H9 (cell line): Measurements from ENCODE around the gene RSU1. TPM values are rescaled to one million over a fixed set of nuclear protein-coding genes. Genes with fewer than 3 reads are reported as not detected.

Source experiments
- DNase-seq: peaks from one replicate; pipeline ENCODE4 v3.0.0-alpha.2; 2017
- H2AFZ ChIP-seq: one replicate; pipeline ENCODE4 v1.6.1; 2013; ENCODE audit warnings: mild to moderate bottlenecking, low read length, control low read depth, moderate library complexity
- H2AK5ac ChIP-seq: 2 replicates; pipeline ENCODE4 v1.6.1; 2013; ENCODE audit warnings: low read length, control low read depth, mixed read lengths; ENCODE audit not compliant: insufficient read length
- H2BK120ac ChIP-seq: one replicate; pipeline ENCODE4 v1.6.1; 2013; ENCODE audit warnings: low read depth, mild to moderate bottlenecking, low read length, control low read depth, inconsistent platforms; ENCODE audit not compliant: poor library complexity, severe bottlenecking
- H2BK12ac ChIP-seq: 2 replicates; pipeline ENCODE4 v1.6.1; 2013; ENCODE audit warnings: low read length, control low read depth, mixed read lengths, low read depth; ENCODE audit not compliant: insufficient read length
- H2BK15ac ChIP-seq: 2 replicates; pipeline ENCODE4 v1.6.1; 2013; ENCODE audit warnings: low read depth, low read length, control low read depth
- H2BK20ac ChIP-seq: one replicate; pipeline ENCODE4 v1.6.1; 2013; ENCODE audit warnings: low read depth, mild to moderate bottlenecking, low read length, control low read depth, inconsistent platforms; ENCODE audit not compliant: poor library complexity, severe bottlenecking
- H2BK5ac ChIP-seq: 2 replicates; pipeline ENCODE4 v1.6.1; 2013; ENCODE audit warnings: low read length, control low read depth, mixed read lengths; ENCODE audit not compliant: insufficient read length
- H3K14ac ChIP-seq: 2 replicates; pipeline ENCODE4 v1.6.1; 2013; ENCODE audit warnings: low read length, control low read depth; ENCODE audit not compliant: insufficient read depth
- H3K18ac ChIP-seq: 2 replicates; pipeline ENCODE4 v1.6.1; 2013; ENCODE audit warnings: low read depth, mild to moderate bottlenecking, mixed read lengths, low read length, control low read depth; ENCODE audit not compliant: insufficient read length
- H3K23ac ChIP-seq: 2 replicates; pipeline ENCODE4 v1.6.1; 2013; ENCODE audit warnings: low read length, control low read depth, mixed read lengths, low read depth; ENCODE audit not compliant: insufficient read length
- H3K23me2 ChIP-seq: 2 replicates; pipeline ENCODE4 v1.6.1; 2013; ENCODE audit warnings: low read depth, mild to moderate bottlenecking, mixed read lengths, low read length, control low read depth; ENCODE audit not compliant: insufficient read length, poor library complexity, severe bottlenecking
- H3K27ac ChIP-seq: 2 replicates; pipeline ENCODE4 v1.5.1; 2013; ENCODE audit warnings: low read length, control low read depth, mixed read lengths, low read depth; ENCODE audit not compliant: insufficient read length
- H3K27me3 ChIP-seq: 2 replicates; pipeline ENCODE4 v1.6.1; 2013; ENCODE audit warnings: low read length, control low read depth, inconsistent platforms; ENCODE audit not compliant: insufficient read depth
- H3K4ac ChIP-seq: 2 replicates; pipeline ENCODE4 v1.6.1; 2013; ENCODE audit warnings: low read depth, mild to moderate bottlenecking, control low read depth, inconsistent platforms, low read length, moderate library complexity
- H3K4me1 ChIP-seq: 2 replicates; pipeline ENCODE4 v1.6.1; 2013; ENCODE audit warnings: low read length, control low read depth, inconsistent platforms; ENCODE audit not compliant: insufficient read depth
- H3K4me2 ChIP-seq: 2 replicates; pipeline ENCODE4 v1.6.1; 2013; ENCODE audit warnings: low read length, control low read depth, mixed read lengths; ENCODE audit not compliant: insufficient read length, insufficient read depth
- H3K56ac ChIP-seq: 2 replicates; pipeline ENCODE4 v1.6.1; 2013; ENCODE audit warnings: low read depth, mild to moderate bottlenecking, mixed read lengths, low read length, control low read depth; ENCODE audit not compliant: insufficient read length
- H3K79me1 ChIP-seq: 2 replicates; pipeline ENCODE4 v1.6.1; 2013; ENCODE audit warnings: low read depth, mild to moderate bottlenecking, moderate library complexity, low read length, control low read depth, inconsistent platforms; ENCODE audit not compliant: insufficient read depth, poor library complexity, severe bottlenecking
- H3K79me2 ChIP-seq: 2 replicates; pipeline ENCODE4 v1.6.1; 2013; ENCODE audit warnings: low read length, control low read depth, inconsistent platforms; ENCODE audit not compliant: insufficient read depth
- H3K9ac ChIP-seq: 2 replicates; pipeline ENCODE4 v1.6.1; 2013; ENCODE audit warnings: low read length, control low read depth, mixed read lengths; ENCODE audit not compliant: insufficient read length; ENCODE audit errors: extremely low read depth
- H3K9me3 ChIP-seq: one replicate; pipeline ENCODE4 v1.6.1; 2013; ENCODE audit warnings: low read depth, low read length, inconsistent platforms; ENCODE audit not compliant: control insufficient read depth
- H3T11ph ChIP-seq: one replicate; pipeline ENCODE4 v1.6.1; 2013; ENCODE audit warnings: mild to moderate bottlenecking, low read length, control low read depth, inconsistent platforms
- H4K20me1 ChIP-seq: one replicate; pipeline ENCODE4 v1.6.1; 2013; ENCODE audit not compliant: control insufficient read depth, insufficient read length, insufficient read depth
- H4K5ac ChIP-seq: 2 replicates; pipeline ENCODE4 v1.6.1; 2013; ENCODE audit warnings: low read depth, mild to moderate bottlenecking, mixed read lengths, low read length, control low read depth; ENCODE audit not compliant: insufficient read length
- H4K8ac ChIP-seq: replicated peaks from 2 replicates; pipeline ENCODE4 v1.6.1; 2013; ENCODE audit warnings: low read length, control low read depth, mixed read lengths, low read depth; ENCODE audit not compliant: insufficient read length
- H4K91ac ChIP-seq: 2 replicates; pipeline ENCODE4 v1.6.1; 2013; ENCODE audit warnings: low read depth, mild to moderate bottlenecking, moderate library complexity, mixed read lengths, low read length, control low read depth; ENCODE audit not compliant: insufficient read length
- H3K27ac Mint-ChIP-seq, 3 experiments: 2 replicates in 2 of 3; 3 replicates in 1 of 3; pipeline ENCODE4 v1.8.0; 2020 to 2021; ENCODE audit warnings: mixed read lengths in 3 of 3, mild to moderate bottlenecking in 1 of 3, moderate library complexity in 1 of 3
- H3K27me3 Mint-ChIP-seq: 2 replicates; pipeline ENCODE4 v1.8.0; 2021; ENCODE audit warnings: low read depth, mild to moderate bottlenecking, moderate library complexity, mixed read lengths
- H3K36me3 Mint-ChIP-seq, 3 experiments: 2 replicates in 2 of 3; 3 replicates in 1 of 3; pipeline ENCODE4 v1.8.0; 2020 to 2021; ENCODE audit warnings: low read depth in 3 of 3, mixed read lengths in 3 of 3; ENCODE audit not compliant: insufficient read depth in 1 of 3
- H3K4me1 Mint-ChIP-seq, 2 experiments: 2 replicates each; pipeline ENCODE4 v1.8.0; 2020; ENCODE audit warnings: mixed read lengths in 2 of 2
- H3K4me3 Mint-ChIP-seq, 2 experiments: 2 replicates in 1 of 2; 3 replicates in 1 of 2; pipeline ENCODE4 v1.8.0; 2020 to 2021; ENCODE audit warnings: mild to moderate bottlenecking in 2 of 2, mixed read lengths in 2 of 2, moderate library complexity in 1 of 2
- H3K9me3 Mint-ChIP-seq, 2 experiments: 2 replicates in 1 of 2; 3 replicates in 1 of 2; pipeline ENCODE4 v1.8.0; 2020; ENCODE audit warnings: mild to moderate bottlenecking in 2 of 2, mixed read lengths in 2 of 2, moderate library complexity in 1 of 2
- WGBS: extraction: QIAGEN DNeasy Blood & Tissue Kit; methylation state at CpG from one replicate; pipeline ENCODE4 v1.1.7; 2013; ENCODE audit warnings: missing lambda C conversion rate, low lambda C conversion rate, mixed read lengths; ENCODE audit not compliant: insufficient read length; ENCODE audit errors: extremely low coverage; 5-methylcytosine and 5-hydroxymethylcytosine counted together
- total RNA-seq: library from RNA; stranded (reverse); gene quantifications from 2 replicates; pipeline ENCODE4 v1.2.1, GENCODE V29; 2021
- TF ChIP-seq, protein P1 (sequence below): fragments of 200-600 bp; sonication (generic); conservative IDR thresholded peaks from 3 replicates; pipeline ENCODE4 v1.8.0; 2021; ENCODE audit warnings: antibody characterized with exemption, mild to moderate bottlenecking

RSU1 gene
- total RNA-seq, 1 experiment from 2014 or later = 59.4 TPM

DNA sequence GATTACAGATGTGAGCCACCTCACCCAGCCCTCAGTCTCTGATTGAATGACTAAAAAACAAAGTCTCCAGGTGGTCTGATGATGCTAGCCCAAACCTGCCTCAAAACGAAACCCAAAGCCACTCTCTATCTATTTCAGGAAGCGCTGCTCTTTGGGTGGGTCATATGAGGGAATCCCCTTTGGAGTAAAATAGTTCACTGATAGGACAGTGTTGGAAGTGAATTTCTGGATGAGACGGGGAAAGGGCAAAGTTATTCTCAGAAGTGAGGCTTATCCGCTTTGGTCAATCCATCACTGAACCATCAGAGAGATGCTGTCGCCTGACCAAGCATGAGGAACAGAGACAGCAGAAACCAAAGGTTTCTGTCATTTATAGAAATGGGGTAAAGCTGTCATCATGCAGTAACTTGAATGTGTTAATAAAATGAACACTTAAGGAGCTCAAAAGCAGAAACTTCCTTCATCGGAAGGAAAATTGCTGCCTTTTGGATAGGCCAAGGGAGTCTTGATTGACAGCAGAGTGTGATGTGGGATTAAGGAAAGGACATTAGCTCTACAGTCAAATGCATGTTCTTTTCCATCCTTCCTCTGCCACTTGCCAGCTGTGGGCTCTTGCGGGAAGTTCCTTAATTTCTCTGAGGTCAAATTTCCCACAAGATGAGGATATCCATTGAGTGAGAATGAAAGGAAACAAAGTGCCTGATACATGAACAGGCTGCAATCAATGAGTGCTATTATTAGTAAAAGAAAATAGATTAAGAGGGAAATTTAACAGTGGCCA lies 230.7 kb downstream of the RSU1 start:
- Histone ChIP-seq H3T11ph (no peak overlapping the region), H3K56ac (no peak overlapping the region), H3K9me3 (no peaks in the 10 kb centered on the region), H2BK120ac (no peak overlapping the region), H2BK20ac (no peak overlapping the region), H2BK12ac (no peak overlapping the region), H3K27ac (no peak overlapping the region), H3K9ac (no peak overlapping the region), H2AFZ (no peak overlapping the region), H3K18ac (no peak overlapping the region), H3K4me2 (no peak overlapping the region), H3K27me3 (no peaks in the 10 kb centered on the region), H4K20me1 (no peaks in the 10 kb centered on the region), H2AK5ac (no peak overlapping the region), H3K23ac (no peak overlapping the region), H2BK15ac (no peak overlapping the region), H3K23me2 (no peaks in the 10 kb centered on the region), H4K8ac (no peak overlapping the region), H3K4me1 (no peaks in the 10 kb centered on the region), H4K91ac (no peak overlapping the region), H3K79me2 (no peaks in the 10 kb centered on the region), H3K4ac (no peak overlapping the region), H3K14ac (no peak overlapping the region), H2BK5ac (no peak overlapping the region), H3K79me1 (no peaks in the 10 kb centered on the region), H4K5ac (no peak overlapping the region)
- no peak for DNase-seq
- Mint-ChIP-seq H3K9me3 (no peaks in the 10 kb centered on the region), H3K4me1 (peaks cover 2 to 8% of the 10 kb centered on the region in 2 experiments; a peak in 3 of 4 replicates), H3K4me3 (no peak overlapping the region), H3K27me3 (no peaks in the 10 kb centered on the region), H3K36me3 (no peaks in the 10 kb centered on the region), H3K27ac (no peak overlapping the region)
- WGBS = no CpG with 5 or more reads among the region's 7 CpGs
- TF ChIP-seq, protein P1, sequence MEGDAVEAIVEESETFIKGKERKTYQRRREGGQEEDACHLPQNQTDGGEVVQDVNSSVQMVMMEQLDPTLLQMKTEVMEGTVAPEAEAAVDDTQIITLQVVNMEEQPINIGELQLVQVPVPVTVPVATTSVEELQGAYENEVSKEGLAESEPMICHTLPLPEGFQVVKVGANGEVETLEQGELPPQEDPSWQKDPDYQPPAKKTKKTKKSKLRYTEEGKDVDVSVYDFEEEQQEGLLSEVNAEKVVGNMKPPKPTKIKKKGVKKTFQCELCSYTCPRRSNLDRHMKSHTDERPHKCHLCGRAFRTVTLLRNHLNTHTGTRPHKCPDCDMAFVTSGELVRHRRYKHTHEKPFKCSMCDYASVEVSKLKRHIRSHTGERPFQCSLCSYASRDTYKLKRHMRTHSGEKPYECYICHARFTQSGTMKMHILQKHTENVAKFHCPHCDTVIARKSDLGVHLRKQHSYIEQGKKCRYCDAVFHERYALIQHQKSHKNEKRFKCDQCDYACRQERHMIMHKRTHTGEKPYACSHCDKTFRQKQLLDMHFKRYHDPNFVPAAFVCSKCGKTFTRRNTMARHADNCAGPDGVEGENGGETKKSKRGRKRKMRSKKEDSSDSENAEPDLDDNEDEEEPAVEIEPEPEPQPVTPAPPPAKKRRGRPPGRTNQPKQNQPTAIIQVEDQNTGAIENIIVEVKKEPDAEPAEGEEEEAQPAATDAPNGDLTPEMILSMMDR = no peak
